ENCODE results near the gene TRPV4. TPM values are rescaled to one million over a fixed set of nuclear protein-coding genes. Genes with fewer than 3 reads are reported as not detected.

TRPV4 gene
- total RNA-seq, 1 donor from 2014 or later = not detected

- Mint-ChIP-seq H3K4me3 (ENCODE audit: low read depth) (no peak overlapping the region), H3K36me3 (ENCODE audit: low read depth) (no peaks in the 10 kb centered on the region), H3K27ac (no peak overlapping the region), H3K9me3 (no peaks in the 10 kb centered on the region), H3K4me1 (ENCODE audit: low read depth) (peaks cover 2% of the 10 kb centered on the region), H3K27me3 (ENCODE audit: low read depth) (peaks cover 39% of the 10 kb centered on the region)
- intact Hi-C loops (cut with micrococcal nuclease) = no loop called here
- DNase-seq (ENCODE audit: low spot score) = no peak
Observed at GRCh38 chr12:109831365-109831764, 1.8 kb downstream of the TRPV4 start.

GRCh38 chr12:109830718-109831117, 2.5 kb downstream of the TRPV4 start:
- H3K9me3 Mint-ChIP-seq = no peaks in the 10 kb centered on the region
- intact Hi-C loops (cut with micrococcal nuclease) = no loop called here
- H3K36me3 Mint-ChIP-seq (ENCODE audit: low read depth) = no peaks in the 10 kb centered on the region
- peaks cover 2% of the 10 kb centered on the region for H3K4me1 Mint-ChIP-seq (ENCODE audit: low read depth)
- H3K4me3 Mint-ChIP-seq (ENCODE audit: low read depth) = no peak overlapping the region
- no peak for DNase-seq (ENCODE audit: low spot score)
- H3K27me3 Mint-ChIP-seq (ENCODE audit: low read depth) = peaks cover 38% of the 10 kb centered on the region
- no peak overlapping the region for H3K27ac Mint-ChIP-seq

GRCh38 chr12:109830267-109830666, 2.9 kb downstream of the TRPV4 start:
- Mint-ChIP-seq H3K4me1 (ENCODE audit: low read depth) (peaks cover 2% of the 10 kb centered on the region), H3K36me3 (ENCODE audit: low read depth) (no peaks in the 10 kb centered on the region), H3K27ac (no peak overlapping the region), H3K9me3 (no peaks in the 10 kb centered on the region), H3K4me3 (ENCODE audit: low read depth) (no peak overlapping the region), H3K27me3 (ENCODE audit: low read depth) (peaks cover 35% of the 10 kb centered on the region)
- intact Hi-C loops (cut with micrococcal nuclease) = no loop called here
- DNase-seq (ENCODE audit: low spot score) = no peak

- H3K27ac Mint-ChIP-seq = no peak overlapping the region
- H3K4me3 Mint-ChIP-seq (ENCODE audit: low read depth) = no peak overlapping the region
- no peaks in the 10 kb centered on the region for H3K9me3 Mint-ChIP-seq
- peaks cover 32% of the 10 kb centered on the region for H3K27me3 Mint-ChIP-seq (ENCODE audit: low read depth)
- no peaks in the 10 kb centered on the region for H3K36me3 Mint-ChIP-seq (ENCODE audit: low read depth)
- DNase-seq (ENCODE audit: low spot score) = no peak
- H3K4me1 Mint-ChIP-seq (ENCODE audit: low read depth) = peaks cover 2% of the 10 kb centered on the region
- intact Hi-C loops (cut with micrococcal nuclease) = no loop called here
Observed at GRCh38 chr12:109829667-109830066, 3.5 kb downstream of the TRPV4 start.

- peaks cover 2% of the 10 kb centered on the region for H3K4me1 Mint-ChIP-seq (ENCODE audit: low read depth)
- intact Hi-C loops (cut with micrococcal nuclease) = no loop called here
- DNase-seq (ENCODE audit: low spot score) = no peak
- no peak overlapping the region for H3K4me3 Mint-ChIP-seq (ENCODE audit: low read depth)
- no peaks in the 10 kb centered on the region for H3K9me3 Mint-ChIP-seq
- no peaks in the 10 kb centered on the region for H3K36me3 Mint-ChIP-seq (ENCODE audit: low read depth)
- no peak overlapping the region for H3K27ac Mint-ChIP-seq
- H3K27me3 Mint-ChIP-seq (ENCODE audit: low read depth) = peaks cover 26% of the 10 kb centered on the region
Observed at GRCh38 chr12:109828754-109829511, 4.3 kb downstream of the TRPV4 start.

GRCh38 chr12:109827566-109828550, 5.3 kb downstream of the TRPV4 start:
- no peaks in the 10 kb centered on the region for H3K36me3 Mint-ChIP-seq (ENCODE audit: low read depth)
- no peak overlapping the region for H3K27ac Mint-ChIP-seq
- DNase-seq (ENCODE audit: low spot score) = no peak
- H3K4me1 Mint-ChIP-seq (ENCODE audit: low read depth) = no peaks in the 10 kb centered on the region
- intact Hi-C loops (cut with micrococcal nuclease) = no loop called here
- no peak overlapping the region for H3K4me3 Mint-ChIP-seq (ENCODE audit: low read depth)
- no peaks in the 10 kb centered on the region for H3K9me3 Mint-ChIP-seq
- H3K27me3 Mint-ChIP-seq (ENCODE audit: low read depth) = peaks cover 21% of the 10 kb centered on the region

- Mint-ChIP-seq H3K36me3 (ENCODE audit: low read depth) (no peaks in the 10 kb centered on the region), H3K4me3 (ENCODE audit: low read depth) (no peak overlapping the region), H3K27me3 (ENCODE audit: low read depth) (peaks cover 15% of the 10 kb centered on the region), H3K9me3 (no peaks in the 10 kb centered on the region), H3K4me1 (ENCODE audit: low read depth) (no peaks in the 10 kb centered on the region), H3K27ac (no peak overlapping the region)
- intact Hi-C loops (cut with micrococcal nuclease) = no loop called here
- no peak for DNase-seq (ENCODE audit: low spot score)
Observed at GRCh38 chr12:109827080-109827479, 6.1 kb downstream of the TRPV4 start.

- DNase-seq (ENCODE audit: low spot score) = no peak
Observed at GRCh38 chr12:109824731-109825130, 8.5 kb downstream of the TRPV4 start.

GRCh38 chr12:109822951-109823411, 10.2 kb downstream of the TRPV4 start:
- Mint-ChIP-seq H3K36me3 (ENCODE audit: low read depth) (no peaks in the 10 kb centered on the region), H3K4me1 (ENCODE audit: low read depth) (no peaks in the 10 kb centered on the region), H3K4me3 (ENCODE audit: low read depth) (no peak overlapping the region), H3K27ac (no peak overlapping the region), H3K27me3 (ENCODE audit: low read depth) (peaks cover 4% of the 10 kb centered on the region), H3K9me3 (no peaks in the 10 kb centered on the region)
- DNase-seq (ENCODE audit: low spot score) = no peak
- intact Hi-C loops (cut with micrococcal nuclease) = no loop called here

More at GRCh38 chr12:109824731-109825130, 8.5 kb downstream of the TRPV4 start:
- H3K9me3 Mint-ChIP-seq = no peaks in the 10 kb centered on the region
- H3K4me1 Mint-ChIP-seq (ENCODE audit: low read depth) = no peaks in the 10 kb centered on the region
- no peaks in the 10 kb centered on the region for H3K36me3 Mint-ChIP-seq (ENCODE audit: low read depth)
- no peak overlapping the region for H3K27ac Mint-ChIP-seq
- intact Hi-C loops (cut with micrococcal nuclease) = no loop called here
- H3K4me3 Mint-ChIP-seq (ENCODE audit: low read depth) = no peak overlapping the region
- H3K27me3 Mint-ChIP-seq (ENCODE audit: low read depth) = peaks cover 4% of the 10 kb centered on the region

GRCh38 chr12:109822416-109822815, 10.8 kb downstream of the TRPV4 start:
- Mint-ChIP-seq H3K4me3 (ENCODE audit: low read depth) (no peak overlapping the region), H3K4me1 (ENCODE audit: low read depth) (no peaks in the 10 kb centered on the region), H3K36me3 (ENCODE audit: low read depth) (no peaks in the 10 kb centered on the region), H3K27ac (no peak overlapping the region), H3K27me3 (ENCODE audit: low read depth) (peaks cover 4% of the 10 kb centered on the region), H3K9me3 (no peaks in the 10 kb centered on the region)
- DNase-seq (ENCODE audit: low spot score) = no peak
- intact Hi-C loops (cut with micrococcal nuclease) = no loop called here

GRCh38 chr12:109821968-109822367, 11.2 kb downstream of the TRPV4 start:
- Mint-ChIP-seq H3K4me3 (ENCODE audit: low read depth) (no peak overlapping the region), H3K27me3 (ENCODE audit: low read depth) (peaks cover 4% of the 10 kb centered on the region), H3K36me3 (ENCODE audit: low read depth) (no peaks in the 10 kb centered on the region), H3K9me3 (no peaks in the 10 kb centered on the region), H3K4me1 (ENCODE audit: low read depth) (no peaks in the 10 kb centered on the region), H3K27ac (no peak overlapping the region)
- DNase-seq (ENCODE audit: low spot score) = no peak
- intact Hi-C loops (cut with micrococcal nuclease) = no loop called here

- H3K27ac Mint-ChIP-seq = no peak overlapping the region
- H3K9me3 Mint-ChIP-seq = no peaks in the 10 kb centered on the region
- no peak overlapping the region for H3K4me3 Mint-ChIP-seq (ENCODE audit: low read depth)
- no peaks in the 10 kb centered on the region for H3K4me1 Mint-ChIP-seq (ENCODE audit: low read depth)
- no peaks in the 10 kb centered on the region for H3K36me3 Mint-ChIP-seq (ENCODE audit: low read depth)
- no peaks in the 10 kb centered on the region for H3K27me3 Mint-ChIP-seq (ENCODE audit: low read depth)
- intact Hi-C loops (cut with micrococcal nuclease) = no loop called here
- DNase-seq (ENCODE audit: low spot score) = no peak
Observed at GRCh38 chr12:109820816-109821381, 12.3 kb downstream of the TRPV4 start.

Data from activated T-helper 2 cell treated with anti-CD3 and anti-CD28 coated beads, Interferon-gamma antibody, Interleukin-2, Interleukin-4, amounts not matched to agents 10 μg/mL and 5 μg/mL and 100 μg/mL, durations not matched to agents 14 hours and 24 hours and 36 hours (primary cell).